HS-5 (cell line): Measurements from ENCODE around the gene WFDC2.

Experiments used
- DNase-seq: peaks from one replicate; pipeline ENCODE4 v3.0.0-alpha.2; 2012; ENCODE audit warnings: low read depth

Gene WFDC2, protein sequence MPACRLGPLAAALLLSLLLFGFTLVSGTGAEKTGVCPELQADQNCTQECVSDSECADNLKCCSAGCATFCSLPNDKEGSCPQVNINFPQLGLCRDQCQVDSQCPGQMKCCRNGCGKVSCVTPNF

GRCh38 chr20:45469336-45470261 is at the start of gene WFDC2:
Gene WFDC2 (plus strand): TSS chr20:45469753. CDS start chr20:45469782, 29 bp downstream.
- no peak for DNase-seq

DNA sequence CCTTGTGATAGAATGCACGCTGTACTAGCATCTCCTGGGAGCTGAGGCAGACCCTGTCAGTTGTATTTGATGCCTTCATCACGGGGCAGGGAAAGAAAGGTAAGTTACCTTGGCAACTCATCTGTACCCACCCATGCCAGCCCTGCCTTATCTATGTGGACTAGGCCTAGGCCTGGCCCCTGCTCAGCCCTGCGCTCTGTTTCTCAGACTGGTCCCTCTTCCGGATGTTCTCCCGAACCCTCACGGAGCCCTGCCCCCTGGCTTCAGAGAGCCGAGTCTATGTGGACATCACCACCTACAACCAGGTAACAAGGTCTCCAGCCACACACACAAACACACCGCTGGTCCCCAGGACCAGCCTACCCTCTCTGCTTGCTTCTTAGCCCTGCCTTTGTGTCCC is 49.4 kb upstream of the WFDC2 start:
- no peak for DNase-seq

- DNase-seq = no peak
These were observed 45.9 kb upstream of the WFDC2 start for GRCh38 chr20:45423700-45424099.

GRCh38 chr20:45425561-45425960 is 44.0 kb upstream of the WFDC2 start:
- no peak for DNase-seq

- DNase-seq = no peak
These were observed 43.1 kb upstream of the WFDC2 start for GRCh38 chr20:45426320-45427016.

DNA sequence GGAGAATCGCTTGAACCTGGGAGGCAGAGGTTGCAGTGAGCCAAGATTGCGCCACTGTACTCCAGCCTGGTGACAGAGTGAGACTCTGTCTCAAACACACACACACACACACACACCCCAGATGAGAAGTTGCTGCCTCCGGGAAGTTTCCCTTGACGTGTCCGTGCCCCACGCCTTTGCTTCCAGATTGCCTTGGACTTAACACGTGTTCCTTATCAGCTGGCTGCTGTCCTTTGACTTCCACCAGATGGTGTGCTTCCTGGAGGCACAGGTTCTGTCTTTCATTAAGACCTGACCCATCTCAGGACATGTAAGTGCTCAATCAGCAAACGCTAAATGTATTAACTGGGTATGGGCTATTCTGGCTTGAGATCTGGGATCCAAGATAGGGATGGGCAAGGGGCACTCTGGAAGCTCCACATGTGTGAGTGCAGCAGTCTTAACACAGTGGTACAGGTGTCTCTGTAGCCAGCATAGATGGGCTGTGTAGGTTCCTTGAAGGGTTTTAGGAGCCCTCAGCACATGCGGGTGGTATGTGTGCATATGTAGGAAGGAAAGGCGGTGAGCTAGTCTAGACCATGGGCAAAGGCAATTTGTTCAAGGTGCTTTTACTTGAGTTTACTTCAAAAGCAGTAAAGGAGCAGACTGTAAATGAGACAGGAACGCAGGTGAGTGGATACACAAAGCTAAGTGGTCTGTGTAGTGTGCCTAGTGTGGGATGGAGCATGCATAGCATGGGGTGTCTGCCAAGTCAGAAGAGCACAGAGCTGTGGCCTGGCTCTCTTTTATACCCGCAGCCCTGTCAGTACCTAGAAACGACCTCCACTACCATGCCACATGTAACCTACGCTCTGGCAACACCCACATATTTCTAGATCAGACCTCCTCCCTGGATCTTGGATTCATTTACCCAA is 42.1 kb upstream of the WFDC2 start:
- no peak for DNase-seq

DNA sequence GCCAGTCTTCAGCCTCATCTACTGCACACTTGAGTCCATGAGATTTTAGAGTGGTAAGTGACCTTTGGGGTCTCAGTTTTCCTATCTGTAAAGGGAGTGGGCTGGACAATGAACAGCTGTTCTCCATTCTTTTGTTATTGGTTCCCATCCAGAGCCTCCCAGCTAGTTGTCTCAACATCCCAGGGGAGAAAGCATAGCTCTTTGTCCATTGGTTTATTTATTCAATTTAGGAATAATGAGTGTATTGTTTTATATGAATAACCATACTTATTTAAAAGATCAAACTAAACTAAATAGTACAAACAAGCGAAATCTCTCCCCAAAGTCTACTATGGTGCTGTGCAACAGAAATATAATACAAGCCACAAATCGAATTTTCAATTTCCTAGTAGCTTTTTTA is 39.9 kb upstream of the WFDC2 start:
- no peak for DNase-seq

DNA sequence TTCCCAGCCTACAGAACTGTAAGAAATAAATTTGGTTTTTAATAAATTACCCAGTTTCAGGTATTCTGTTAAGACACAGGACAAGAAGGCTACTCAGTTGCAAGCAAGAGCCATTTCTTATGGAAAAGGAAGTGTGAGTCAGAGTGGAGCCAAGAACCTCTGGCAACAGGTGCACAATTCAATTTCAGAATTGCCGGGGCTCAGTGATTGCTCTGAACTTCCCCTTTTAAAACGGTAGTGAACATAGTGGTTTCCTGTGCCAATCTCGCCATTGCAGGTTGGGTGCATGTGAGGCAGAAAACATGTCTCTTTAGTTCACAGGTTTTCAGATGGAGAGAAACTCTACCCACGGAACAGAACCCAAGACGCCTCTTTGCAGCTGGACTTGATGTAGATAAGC is 37.3 kb upstream of the WFDC2 start:
- no peak for DNase-seq

DNA sequence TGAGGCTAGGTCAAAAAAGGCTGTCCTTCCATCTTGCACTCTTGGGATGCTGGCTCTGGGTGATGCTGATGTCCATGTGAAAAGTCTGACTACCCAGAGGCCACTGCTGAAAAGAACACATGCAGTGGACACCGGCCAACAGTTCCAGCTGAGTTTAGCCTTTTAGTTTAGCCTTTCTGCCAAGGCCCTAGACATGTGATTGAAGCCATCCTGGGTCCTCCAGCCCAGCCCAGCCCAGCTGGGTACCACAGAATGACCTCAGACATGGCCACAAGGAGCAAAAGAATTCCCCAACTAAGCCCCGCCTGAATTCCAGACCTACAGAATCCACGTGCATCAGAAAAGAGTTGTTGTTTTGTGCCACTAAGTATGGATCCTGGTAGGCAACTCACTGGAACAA is 36.2 kb upstream of the WFDC2 start:
- DNase-seq = peak; percentile 40

- no peak for DNase-seq
These were observed 35.6 kb upstream of the WFDC2 start for GRCh38 chr20:45433976-45434375.

- peak; percentile 74 for DNase-seq
These were observed 32.6 kb upstream of the WFDC2 start for GRCh38 chr20:45436732-45437485.

- DNase-seq = no peak
These were observed 29.1 kb upstream of the WFDC2 start for GRCh38 chr20:45440424-45440823.

GRCh38 chr20:45440891-45441685 is 28.5 kb upstream of the WFDC2 start:
- DNase-seq = no peak

DNA sequence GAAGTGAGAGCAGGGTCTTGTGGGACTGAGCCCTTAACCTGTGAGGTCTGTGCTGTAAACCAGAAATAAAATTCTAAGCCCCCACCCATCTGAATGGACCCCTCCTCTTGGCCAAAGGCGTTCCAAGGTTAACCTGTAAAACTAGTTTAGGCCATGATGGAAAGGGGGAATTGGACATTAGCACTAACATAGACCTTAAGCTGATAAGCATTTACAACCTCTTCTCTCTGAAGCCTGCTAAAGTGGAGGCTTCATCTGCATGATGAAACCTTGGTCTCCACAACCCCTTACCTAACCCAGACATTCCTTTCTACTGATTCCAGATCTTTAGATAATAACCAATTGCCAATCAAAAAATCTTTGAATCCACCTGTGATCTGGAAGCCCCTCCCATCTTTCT is 27.8 kb upstream of the WFDC2 start:
- no peak for DNase-seq

GRCh38 chr20:45444050-45444449 is 25.5 kb upstream of the WFDC2 start:
- DNase-seq = no peak

- no peak for DNase-seq
These were observed 23.6 kb upstream of the WFDC2 start for GRCh38 chr20:45445805-45446562.

DNA sequence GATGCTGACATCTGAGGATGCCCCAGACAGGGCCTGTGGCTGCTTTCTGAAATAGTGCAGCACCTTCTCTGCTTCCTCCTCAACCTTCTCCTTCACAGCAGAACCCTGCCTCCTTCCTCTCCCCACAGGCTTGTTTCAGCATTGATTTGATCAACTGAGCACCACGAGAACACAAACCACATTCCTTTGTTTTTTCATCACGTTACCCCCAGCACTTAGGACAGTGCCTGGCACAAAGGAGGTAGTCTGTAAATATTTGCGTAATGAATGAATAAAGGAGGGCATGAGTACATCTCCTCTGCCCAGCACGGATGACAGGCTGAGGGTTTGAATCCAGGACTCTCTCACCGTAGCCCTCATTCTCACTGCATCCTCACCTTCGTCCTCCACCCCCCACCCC is 21.3 kb upstream of the WFDC2 start:
- no peak for DNase-seq

GRCh38 chr20:45449528-45449927 is 20.0 kb upstream of the WFDC2 start:
- DNase-seq = no peak

GRCh38 chr20:45450097-45450818 is 19.3 kb upstream of the WFDC2 start:
- peak; percentile 23 for DNase-seq
